Right lobe of liver (tissue), 4 donors: ENCODE results near the gene LAT.

Source experiments
- CTCF ChIP-seq, 4 donors: fragments of 200-600 bp in 3 of 4; fragments of 450-650 bp in 1 of 4; IDR thresholded peaks; one replicate each; pipeline versions ENCODE4 v1.5.1 to v1.8.0; 2016 to 2022; ENCODE audit warnings: antibody characterized with exemption in 4 of 4, mild to moderate bottlenecking in 2 of 4
- POLR2A ChIP-seq: fragments of 450-650 bp; IDR thresholded peaks from one replicate; pipeline ENCODE4 v1.6.1; 2017; ENCODE audit warnings: antibody characterized with exemption, mild to moderate bottlenecking
- donor health status: DM: no; HTN: no; CAD: no.
- donor health status: DM: no; HTN: no; CAD: no.
- donor health status: DM: no; HTN: yes; CAD: no.

GRCh38 chr16:29030086-29030840 lies 45.4 kb downstream of the LAT start:
- no peak for TF ChIP-seq CTCF (IDR thresholded peaks at IDR 0.05)
- TF ChIP-seq POLR2A, result no peak
